Head of caudate nucleus (tissue), 42 donors: ENCODE results near the gene MITD1.
A peak's percentile ranks its signal among the peaks of the same experiment; 100 is the strongest.
"Not testable (repeated sequence)": the region's sequence is repeated elsewhere in the genome, so short reads cannot be mapped to it uniquely, and the experiment has no call there.

Experiments
- DNase-seq, 42 donors: peaks; one replicate each; pipeline versions ENCODE4 v3.0.0 to v3.0.0-alpha.2; 2020 to 2021; ENCODE audit warnings: mixed read lengths in 7 of 42
- intact Hi-C: fragments of 100-400 bp; cut with DNase I; formaldehyde crosslinking; loops from one replicate; pipeline ENCODE4 v1.15.0; 2022

Gene MITD1

DNA sequence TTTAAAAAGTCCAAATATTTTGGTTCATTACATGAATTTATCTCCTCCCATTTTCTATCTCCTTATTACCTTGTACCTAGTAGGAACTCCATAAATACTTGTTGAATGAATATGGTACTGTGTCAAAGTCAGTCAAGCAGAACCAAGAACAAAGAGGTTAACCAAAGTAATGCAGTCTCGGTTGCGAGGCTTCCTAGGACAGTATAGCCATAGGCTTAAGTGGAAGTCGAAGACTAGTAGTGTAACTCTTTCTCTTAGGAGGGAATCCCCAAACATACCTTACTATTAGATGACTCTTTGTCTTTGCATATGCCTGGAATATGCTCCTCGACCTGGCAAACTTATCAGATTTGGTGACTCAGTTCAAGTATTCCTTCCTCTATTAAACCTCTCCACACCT is 21.3 kb downstream of the MITD1 start:
- intact Hi-C loops, result loop anchor here (10.0 kb wide), 1 partner anchor 175 kb away; the partner anchor contains the start of genes EIF5B and TXNDC9
- no peak for DNase-seq

GRCh38 chr2:99158599-99158998 is 22.3 kb downstream of the MITD1 start:
- DNase-seq, result no peak
- intact Hi-C loops, result loop anchor here (10.0 kb wide), 1 partner anchor 176 kb away; the partner anchor contains the start of genes EIF5B and TXNDC9

- intact Hi-C loops, result loop anchor here (10.0 kb wide), 1 partner anchor 178 kb away; the partner anchor contains the start of genes EIF5B and TXNDC9
- no peak for DNase-seq
Measured at GRCh38 chr2:99156891-99157290, 24.0 kb downstream of the MITD1 start.

DNA sequence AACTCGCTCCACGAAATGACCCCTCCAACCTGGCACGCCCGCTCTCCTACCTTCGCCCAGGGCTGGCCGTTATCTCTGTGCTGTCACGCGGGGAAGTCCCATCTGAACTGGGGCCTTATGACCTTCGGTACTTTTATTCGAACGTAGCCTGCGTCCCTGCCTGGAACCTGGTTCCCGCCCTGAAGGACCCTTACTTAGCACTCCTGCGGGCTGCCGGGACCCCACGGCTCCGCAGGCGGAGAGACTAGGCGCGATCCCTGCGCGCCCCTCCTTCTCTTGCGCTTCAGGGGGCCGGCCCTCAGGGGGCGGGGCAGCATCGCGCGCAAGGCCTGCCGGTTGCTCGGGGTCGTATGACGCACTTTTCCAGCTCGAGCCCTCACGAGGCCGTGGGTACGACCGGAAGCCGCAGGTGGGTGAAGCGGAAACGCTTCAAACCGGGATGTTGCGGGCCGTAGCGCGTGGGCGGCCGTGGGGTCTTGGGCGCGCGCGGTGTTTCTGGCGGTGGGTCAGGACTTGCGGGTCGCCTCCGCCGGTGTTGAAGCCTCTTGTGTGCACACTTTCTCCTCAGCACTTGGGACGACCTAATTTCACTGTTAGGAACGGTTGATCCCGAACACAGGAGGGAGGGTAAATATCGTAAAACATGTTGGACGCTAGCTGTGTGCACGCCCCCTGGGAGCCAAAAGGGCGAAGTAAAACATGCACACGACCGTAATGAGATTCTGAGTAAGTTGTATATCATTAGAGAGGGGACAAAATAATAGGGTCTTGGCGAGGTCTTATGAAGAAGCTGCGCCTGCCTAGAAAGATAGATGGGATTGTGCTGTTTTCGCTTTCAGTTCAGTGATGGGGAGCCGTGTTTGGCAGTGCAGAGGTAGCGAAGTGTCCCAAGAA is 26.0 kb downstream of the MITD1 start, which contains the start of the genes LIPT1 and TSGA10:
TSS of gene LIPT1 (plus strand) at position 325 of the 894 bp plus-strand sequence. CDS start 6,991 bp downstream, outside the sequence.
TSS of gene TSGA10 (minus strand) at position 300 of the 894 bp plus-strand sequence. CDS start 45,503 bp downstream, outside the sequence.
- intact Hi-C loops, result loop anchor here (10.0 kb wide), 1 partner anchor 180 kb away; the partner anchor contains the start of genes EIF5B and TXNDC9
- peak; percentile 81 to 97 (median 92) for DNase-seq

GRCh38 chr2:99153921-99154604 is 26.8 kb downstream of the MITD1 start:
- intact Hi-C loops, result loop anchor here (10.0 kb wide), 1 partner anchor 181 kb away; the partner anchor contains the start of genes EIF5B and TXNDC9

DNA sequence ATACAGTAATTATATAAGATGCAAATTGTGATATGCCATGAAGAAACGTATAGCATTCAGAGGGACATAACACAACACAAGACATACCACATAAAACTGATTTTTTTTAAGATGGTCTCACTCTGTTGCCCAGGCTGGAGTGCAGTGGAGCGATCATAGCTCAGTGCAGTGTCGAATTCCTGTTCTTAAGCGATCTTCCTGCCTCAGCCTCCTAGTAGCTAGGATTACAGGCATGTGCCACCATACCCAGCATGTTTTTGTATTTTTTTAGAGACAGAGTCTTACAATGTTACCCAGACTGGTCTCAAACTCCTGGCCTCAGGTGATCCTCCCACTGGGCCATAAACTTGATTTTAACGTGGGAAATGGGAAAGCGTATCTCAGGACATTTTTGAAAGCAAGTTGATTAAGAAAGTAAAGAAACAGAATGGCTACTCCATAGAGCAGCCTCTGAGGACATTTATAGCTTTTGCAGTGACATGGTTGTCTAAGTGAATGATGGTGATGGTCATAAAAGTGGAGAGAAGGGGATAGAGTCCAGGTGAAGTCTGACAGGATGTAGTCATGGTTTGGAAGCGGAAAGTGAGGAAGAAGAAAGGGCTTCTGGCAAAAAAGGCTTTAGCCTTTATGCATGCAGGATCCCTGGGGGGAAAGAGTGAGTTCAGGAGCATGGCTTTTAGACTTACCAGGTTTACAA is 28.5 kb downstream of the MITD1 start:
- intact Hi-C loops, result loop anchor here (10.0 kb wide), 1 partner anchor 182 kb away; the partner anchor contains the start of genes EIF5B and TXNDC9
- DNase-seq, result no peak

More at GRCh38 chr2:99153921-99154604, 26.8 kb downstream of the MITD1 start:
- peak in 2 of 42 donors; percentile 3 to 10 for DNase-seq

- no peak for DNase-seq
- intact Hi-C loops, result loop anchor here (10.0 kb wide), 1 partner anchor 184 kb away; the partner anchor contains the start of genes EIF5B and TXNDC9
Measured at GRCh38 chr2:99150706-99151105, 30.2 kb downstream of the MITD1 start.

DNA sequence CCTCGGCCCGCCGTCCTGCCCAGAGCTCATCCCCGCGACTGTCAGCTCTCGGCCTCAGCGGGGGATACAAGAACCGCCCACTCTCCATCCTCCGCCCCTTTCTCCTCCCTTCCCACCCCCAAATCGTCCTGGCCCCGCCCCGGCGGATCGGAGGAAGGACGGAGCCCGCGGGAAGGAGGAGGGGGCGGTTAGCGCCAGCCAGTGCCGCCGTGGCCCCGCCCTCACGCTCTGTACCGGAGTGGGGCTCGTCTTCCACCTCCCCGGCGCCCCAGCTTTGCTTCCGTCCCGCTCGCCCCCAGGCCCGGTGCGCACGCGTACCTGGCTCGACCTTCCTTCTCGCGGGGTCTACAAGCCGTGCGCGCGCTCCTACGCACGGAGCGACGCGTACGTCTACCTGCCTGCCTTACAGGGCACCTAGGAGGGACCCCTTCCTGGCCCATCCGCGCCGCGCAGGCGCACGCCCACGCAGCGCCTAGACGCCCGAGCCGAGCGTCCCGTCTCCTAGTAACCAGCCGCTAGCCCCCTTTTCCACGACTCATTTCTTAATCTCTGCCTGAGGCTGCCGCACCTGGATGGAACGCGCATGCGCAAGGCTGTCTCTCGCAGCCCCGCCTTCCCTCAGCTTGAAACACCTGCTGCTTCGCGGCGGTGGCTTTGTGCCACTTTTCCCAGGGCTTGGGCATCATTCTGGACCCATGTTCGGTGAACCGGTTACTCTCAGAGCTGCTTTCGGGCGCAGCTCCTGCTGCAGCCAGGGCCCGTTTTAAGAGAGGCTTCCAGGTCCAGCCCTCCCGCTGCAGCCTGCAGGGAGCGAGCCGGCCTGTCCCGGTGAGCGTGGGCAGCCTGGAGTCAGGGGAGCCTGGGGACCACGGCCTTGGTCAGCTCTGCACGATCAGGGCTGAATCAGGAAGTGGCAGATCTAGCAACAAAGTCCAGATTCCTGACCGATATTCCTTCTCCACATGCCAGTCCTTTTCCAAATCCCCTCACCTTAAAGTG is 39.4 kb downstream of the MITD1 start, which contains the start of gene C2orf15:
TSS of gene C2orf15 (plus strand) at position 598 of the 999 bp plus-strand sequence. CDS start 8,852 bp downstream, outside the sequence.
- intact Hi-C loops, result loop anchor here (5.0 kb wide), 1 partner anchor 41 kb away; the partner anchor contains the start of genes MITD1 and MRPL30
- DNase-seq, result peak; percentile 84 to 98 (median 96)

DNA sequence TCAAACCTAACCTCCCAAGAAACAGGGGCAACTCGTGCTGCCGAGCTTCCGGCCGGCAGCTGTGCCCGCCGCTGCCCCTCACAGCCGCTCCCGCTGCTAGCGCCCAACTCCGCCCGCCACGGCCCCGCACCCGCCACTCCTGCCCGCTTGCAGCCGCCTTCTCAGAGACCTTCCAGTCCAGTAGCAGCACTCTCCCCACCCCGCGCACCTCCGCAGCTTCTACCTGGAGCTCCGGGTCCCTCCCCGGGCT is 40.1 kb downstream of the MITD1 start:
- intact Hi-C loops, result loop anchor here (5.0 kb wide), 1 partner anchor 42 kb away; the partner anchor contains the start of genes MITD1 and MRPL30
- DNase-seq, result no peak

DNA sequence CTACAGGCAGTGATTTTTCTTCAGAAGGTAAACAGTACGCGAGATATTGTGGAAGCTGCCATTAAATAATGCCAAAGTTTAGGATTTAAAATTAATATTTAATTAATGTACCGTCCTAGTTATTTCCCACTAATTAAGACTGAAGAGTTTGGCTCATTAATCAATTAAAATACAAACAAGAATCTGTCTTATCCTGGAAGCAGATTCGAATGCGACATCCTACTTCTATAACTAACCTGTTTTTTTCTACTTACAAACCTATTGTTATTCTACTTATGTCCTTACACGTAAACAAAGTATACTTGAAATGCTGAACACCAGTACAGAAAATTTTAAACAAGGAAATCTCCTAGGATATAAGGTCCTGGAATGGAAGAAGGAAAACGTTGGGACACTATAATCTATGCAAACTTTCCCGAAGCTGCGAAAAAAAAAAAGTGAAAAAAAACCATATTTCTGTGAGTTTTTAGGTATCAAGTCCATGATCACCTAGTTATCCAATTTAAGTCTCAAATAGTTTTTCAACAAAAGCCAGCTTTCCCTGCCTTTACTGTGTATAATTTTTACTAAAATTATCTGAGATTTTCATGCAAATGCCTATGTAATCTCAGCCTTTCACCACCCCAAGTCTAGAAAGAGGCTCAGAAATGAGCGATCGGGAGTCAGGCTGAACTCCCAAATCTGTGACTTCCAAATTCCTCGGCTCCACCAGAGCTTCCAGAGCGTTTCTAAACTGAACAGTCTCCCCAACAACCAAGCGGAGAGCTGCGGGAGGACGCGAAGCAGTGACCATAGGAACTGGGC is 40.6 kb downstream of the MITD1 start:
- peak in 1 of 42 donors; percentile 11 for DNase-seq
- intact Hi-C loops, result loop anchor here (5.0 kb wide), 1 partner anchor 42 kb away; the partner anchor contains the start of genes MITD1 and MRPL30

GRCh38 chr2:99139003-99139402 is 41.9 kb downstream of the MITD1 start:
- no peak for DNase-seq
- intact Hi-C loops, result no loop called here

GRCh38 chr2:99135044-99135556 is 45.8 kb downstream of the MITD1 start:
- intact Hi-C loops, DNase-seq: not testable (repeated sequence)

GRCh38 chr2:99127981-99128380 is 52.9 kb downstream of the MITD1 start:
- DNase-seq, result no peak
- intact Hi-C loops, result no loop called here
